GM12891 (cell line): Measurements from ENCODE around the gene PDE8A.

Source experiments
- POLR2A ChIP-seq: IDR thresholded peaks from 2 replicates; pipeline ENCODE4 v1.6.1; 2011; ENCODE audit warnings: low read depth, low read length, control low read depth
- POLR2AphosphoS5 ChIP-seq: IDR thresholded peaks from 2 replicates; pipeline ENCODE4 v1.6.1; 2011; ENCODE audit warnings: low read depth, low read length, control low read depth

DNA sequence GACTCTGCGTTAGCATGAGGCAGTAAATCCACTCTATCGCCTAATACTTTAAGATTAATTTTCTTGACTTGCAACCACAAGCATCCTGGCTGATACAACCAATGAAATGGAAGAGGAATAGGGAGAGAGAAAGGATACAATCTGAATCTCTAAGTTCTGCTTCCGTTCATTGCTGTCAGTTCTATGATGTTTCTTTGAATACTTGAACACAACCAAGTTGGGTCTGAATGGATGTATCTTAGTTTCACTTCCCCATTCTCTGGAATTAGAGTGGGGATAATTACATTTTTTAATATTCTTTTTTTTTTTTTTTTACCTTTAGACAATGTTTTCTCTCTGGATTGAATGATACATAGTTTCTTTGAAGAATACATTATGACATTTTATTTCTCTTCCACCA, 22.9 kb downstream of the PDE8A start:
- no peak for TF ChIP-seq POLR2AphosphoS5
- TF ChIP-seq POLR2A: no peak
